ENCODE results near the gene STARD3NL.
"Not testable (repeated sequence)": the region's sequence is repeated elsewhere in the genome, so short reads cannot be mapped to it uniquely, and the experiment has no call there.

Gene STARD3NL

DNA sequence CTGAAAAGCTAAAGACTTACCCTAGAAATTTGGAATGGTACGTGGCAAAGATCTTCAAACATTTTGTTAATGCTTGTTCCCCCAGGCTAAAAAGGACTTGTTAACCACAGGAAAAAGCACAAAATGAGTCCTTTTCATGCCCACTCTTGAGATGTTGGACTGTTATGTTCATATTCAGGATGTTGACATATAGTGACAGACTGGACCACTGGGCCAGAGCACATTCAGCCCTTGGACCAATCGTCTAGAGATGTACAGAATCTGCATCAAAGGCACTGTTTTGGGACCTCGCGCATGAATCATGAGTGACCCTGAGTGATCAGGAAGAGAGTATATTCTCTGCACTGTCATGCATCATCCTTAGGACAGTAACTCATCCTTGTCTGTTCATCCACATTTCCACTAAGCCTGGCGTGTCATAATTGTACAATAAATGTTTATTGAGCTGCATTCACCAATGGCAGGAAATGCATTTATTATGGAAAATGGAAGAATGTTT, 70.1 kb downstream of the STARD3NL start:
- ChIA-PET POLR2A (no interaction called here), CTCF (no interaction called here)
- TF ChIP-seq GLI4 (tag by site-specific recombination; IDR thresholded peaks at IDR 0.05) (no peak), SCRT2 (tag by site-specific recombination; IDR thresholded peaks at IDR 0.05) (no peak), ZNF391 (tag by site-specific recombination; IDR thresholded peaks at IDR 0.05; ENCODE audit: borderline replicate concordance, low read depth) (no peak), ZNF37A (tag by site-specific recombination; IDR thresholded peaks at IDR 0.05) (no peak), ZBTB8A (tag by site-specific recombination; IDR thresholded peaks at IDR 0.05) (no peak)
- TF ChIP-seq, protein P1, sequence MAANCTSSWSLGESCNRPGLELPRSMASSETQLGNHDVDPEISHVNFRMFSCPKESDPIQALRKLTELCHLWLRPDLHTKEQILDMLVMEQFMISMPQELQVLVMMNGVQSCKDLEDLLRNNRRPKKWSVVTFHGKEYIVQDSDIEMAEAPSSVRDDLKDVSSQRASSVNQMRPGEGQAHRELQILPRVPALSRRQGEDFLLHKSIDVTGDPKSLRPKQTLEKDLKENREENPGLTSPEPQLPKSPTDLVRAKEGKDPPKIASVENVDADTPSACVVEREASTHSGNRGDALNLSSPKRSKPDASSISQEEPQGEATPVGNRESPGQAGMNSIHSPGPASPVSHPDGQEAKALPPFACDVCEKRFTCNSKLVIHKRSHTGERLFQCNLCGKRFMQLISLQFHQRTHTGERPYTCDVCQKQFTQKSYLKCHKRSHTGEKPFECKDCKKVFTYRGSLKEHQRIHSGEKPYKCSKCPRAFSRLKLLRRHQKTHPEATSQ (tag by site-specific recombination; IDR thresholded peaks at IDR 0.05), result no peak
- Histone ChIP-seq H3K4me1 (ENCODE audit: control insufficient read depth, insufficient read depth, low read length) (no peaks in the 10 kb centered on the region), H3K27ac (ENCODE audit: extremely low read depth, low read depth, low read length) (no peak overlapping the region), H3K36me3 (ENCODE audit: control insufficient read depth in 2 of 2, insufficient read depth in 1 of 2, low read length in 2 of 2) (no peaks in the 10 kb centered on the region), H3K9me3 (ENCODE audit: control insufficient read depth, insufficient read depth, low read depth, low read length) (no peaks in the 10 kb centered on the region), H3K4me3 (ENCODE audit: low read depth, low read length) (no peak overlapping the region)

DNA sequence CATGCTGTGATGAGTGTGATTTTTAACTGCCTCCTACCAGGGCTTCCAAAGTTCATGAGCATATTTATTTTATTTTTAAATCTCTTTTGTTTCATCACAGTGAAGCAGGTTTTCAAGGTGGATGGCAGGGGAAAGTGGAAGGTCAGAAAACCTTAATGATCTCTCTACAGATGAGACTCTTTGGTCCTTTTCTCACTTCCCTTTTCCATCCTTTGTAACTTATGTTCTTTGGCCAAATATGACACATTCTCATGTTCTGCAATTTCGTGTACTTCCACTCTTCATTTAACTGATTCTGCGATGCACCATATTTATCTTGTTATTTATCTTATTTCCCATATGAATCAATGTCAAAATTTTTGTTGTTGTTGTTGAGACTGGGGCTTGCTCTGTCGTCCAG, 71.8 kb downstream of the STARD3NL start:
- H3K9me3 ChIP-seq (ENCODE audit: control insufficient read depth, insufficient read depth, low read depth, low read length); H3K4me1 ChIP-seq (ENCODE audit: control insufficient read depth, insufficient read depth, low read length); CTCF ChIA-PET; H3K4me3 ChIP-seq (ENCODE audit: low read depth, low read length); H3K27ac ChIP-seq (ENCODE audit: extremely low read depth, low read depth, low read length); H3K36me3 ChIP-seq (ENCODE audit: control insufficient read depth in 2 of 2, insufficient read depth in 1 of 2, low read length in 2 of 2); POLR2A ChIA-PET: not testable (repeated sequence)

DNA sequence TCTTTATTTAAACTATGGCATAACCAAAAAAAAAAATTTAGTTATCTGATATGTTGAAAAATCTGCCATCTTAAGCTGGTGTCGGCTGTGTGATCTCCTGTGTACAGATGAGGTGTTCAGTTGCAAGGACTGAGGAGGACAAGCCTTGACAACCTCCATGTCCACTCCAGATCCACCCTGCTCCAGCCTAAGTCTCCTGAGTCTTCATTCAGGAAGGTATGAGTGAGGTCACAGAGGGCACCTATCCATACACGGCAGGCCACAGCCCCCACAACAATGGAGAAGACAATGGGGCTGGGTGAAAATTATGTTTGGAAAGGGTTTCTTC, 79.3 kb downstream of the STARD3NL start:
- H3K27ac ChIP-seq (ENCODE audit: extremely low read depth, low read depth, low read length), result no peak overlapping the region
- TF ChIP-seq EGR2 (tag by site-specific recombination; IDR thresholded peaks at IDR 0.05; ENCODE audit: low read depth) (no peak), ZNF514 (tag by site-specific recombination; IDR thresholded peaks at IDR 0.05) (no peak), ZFP3 (tag by site-specific recombination; IDR thresholded peaks at IDR 0.05; ENCODE audit: low read depth) (no peak), ZNF10 (tag by site-specific recombination; IDR thresholded peaks at IDR 0.05) (no peak), ZNF274 (IDR thresholded peaks at IDR 0.05; ENCODE audit: low read length) (no peak), ZNF274 (tag by site-specific recombination; IDR thresholded peaks at IDR 0.05; ENCODE audit: borderline replicate concordance) (no peak), ZNF664 (tag by site-specific recombination; IDR thresholded peaks at IDR 0.05) (no peak), ZNF548 (tag by site-specific recombination; IDR thresholded peaks at IDR 0.05) (no peak), ZFP41 (tag by site-specific recombination; IDR thresholded peaks at IDR 0.05; ENCODE audit: borderline replicate concordance) (no peak), ZNF629 (tag by site-specific recombination; IDR thresholded peaks at IDR 0.05) (no peak), ZNF221 (tag by site-specific recombination; IDR thresholded peaks at IDR 0.05; ENCODE audit: borderline replicate concordance) (no peak), ZNF830 (tag by site-specific recombination; IDR thresholded peaks at IDR 0.05; ENCODE audit: low read depth) (no peak), KLF1 (tag by site-specific recombination; IDR thresholded peaks at IDR 0.05) (no peak), TCF7L2 (IDR thresholded peaks at IDR 0.05; ENCODE audit: borderline replicate concordance, low read depth, low read length) (no peak), ZNF155 (tag by site-specific recombination; IDR thresholded peaks at IDR 0.05) (no peak), MZF1 (tag by site-specific recombination; IDR thresholded peaks at IDR 0.05; ENCODE audit: borderline replicate concordance) (no peak), ZNF121 (tag by site-specific recombination; IDR thresholded peaks at IDR 0.05) (no peak), ZNF211 (tag by site-specific recombination; IDR thresholded peaks at IDR 0.05; ENCODE audit: low read depth) (no peak)
- TF ChIP-seq, protein P2, sequence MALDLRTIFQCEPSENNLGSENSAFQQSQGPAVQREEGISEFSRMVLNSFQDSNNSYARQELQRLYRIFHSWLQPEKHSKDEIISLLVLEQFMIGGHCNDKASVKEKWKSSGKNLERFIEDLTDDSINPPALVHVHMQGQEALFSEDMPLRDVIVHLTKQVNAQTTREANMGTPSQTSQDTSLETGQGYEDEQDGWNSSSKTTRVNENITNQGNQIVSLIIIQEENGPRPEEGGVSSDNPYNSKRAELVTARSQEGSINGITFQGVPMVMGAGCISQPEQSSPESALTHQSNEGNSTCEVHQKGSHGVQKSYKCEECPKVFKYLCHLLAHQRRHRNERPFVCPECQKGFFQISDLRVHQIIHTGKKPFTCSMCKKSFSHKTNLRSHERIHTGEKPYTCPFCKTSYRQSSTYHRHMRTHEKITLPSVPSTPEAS (tag by site-specific recombination; IDR thresholded peaks at IDR 0.05), result no peak
- TF ChIP-seq, protein P3, sequence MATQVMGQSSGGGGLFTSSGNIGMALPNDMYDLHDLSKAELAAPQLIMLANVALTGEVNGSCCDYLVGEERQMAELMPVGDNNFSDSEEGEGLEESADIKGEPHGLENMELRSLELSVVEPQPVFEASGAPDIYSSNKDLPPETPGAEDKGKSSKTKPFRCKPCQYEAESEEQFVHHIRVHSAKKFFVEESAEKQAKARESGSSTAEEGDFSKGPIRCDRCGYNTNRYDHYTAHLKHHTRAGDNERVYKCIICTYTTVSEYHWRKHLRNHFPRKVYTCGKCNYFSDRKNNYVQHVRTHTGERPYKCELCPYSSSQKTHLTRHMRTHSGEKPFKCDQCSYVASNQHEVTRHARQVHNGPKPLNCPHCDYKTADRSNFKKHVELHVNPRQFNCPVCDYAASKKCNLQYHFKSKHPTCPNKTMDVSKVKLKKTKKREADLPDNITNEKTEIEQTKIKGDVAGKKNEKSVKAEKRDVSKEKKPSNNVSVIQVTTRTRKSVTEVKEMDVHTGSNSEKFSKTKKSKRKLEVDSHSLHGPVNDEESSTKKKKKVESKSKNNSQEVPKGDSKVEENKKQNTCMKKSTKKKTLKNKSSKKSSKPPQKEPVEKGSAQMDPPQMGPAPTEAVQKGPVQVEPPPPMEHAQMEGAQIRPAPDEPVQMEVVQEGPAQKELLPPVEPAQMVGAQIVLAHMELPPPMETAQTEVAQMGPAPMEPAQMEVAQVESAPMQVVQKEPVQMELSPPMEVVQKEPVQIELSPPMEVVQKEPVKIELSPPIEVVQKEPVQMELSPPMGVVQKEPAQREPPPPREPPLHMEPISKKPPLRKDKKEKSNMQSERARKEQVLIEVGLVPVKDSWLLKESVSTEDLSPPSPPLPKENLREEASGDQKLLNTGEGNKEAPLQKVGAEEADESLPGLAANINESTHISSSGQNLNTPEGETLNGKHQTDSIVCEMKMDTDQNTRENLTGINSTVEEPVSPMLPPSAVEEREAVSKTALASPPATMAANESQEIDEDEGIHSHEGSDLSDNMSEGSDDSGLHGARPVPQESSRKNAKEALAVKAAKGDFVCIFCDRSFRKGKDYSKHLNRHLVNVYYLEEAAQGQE (tag by site-specific recombination; IDR thresholded peaks at IDR 0.05), result no peak
- CTCF ChIA-PET, result interaction anchor here (0.5 kb wide), 1 partner anchor 74 kb away, joined by 3 read pairs; no protein-coding TSS in a partner anchor
- POLR2A ChIA-PET, result no interaction called here
- H3K4me3 ChIP-seq (ENCODE audit: low read depth, low read length), result no peak overlapping the region
- H3K9me3 ChIP-seq (ENCODE audit: control insufficient read depth, insufficient read depth, low read depth, low read length), result no peaks in the 10 kb centered on the region
- no peaks in the 10 kb centered on the region; the same call in 1 of the 2 replicates for H3K4me1 ChIP-seq (ENCODE audit: control insufficient read depth, insufficient read depth, low read length)
- no peaks in the 10 kb centered on the region for H3K36me3 ChIP-seq (ENCODE audit: control insufficient read depth in 2 of 2, insufficient read depth in 1 of 2, low read length in 2 of 2)

DNA sequence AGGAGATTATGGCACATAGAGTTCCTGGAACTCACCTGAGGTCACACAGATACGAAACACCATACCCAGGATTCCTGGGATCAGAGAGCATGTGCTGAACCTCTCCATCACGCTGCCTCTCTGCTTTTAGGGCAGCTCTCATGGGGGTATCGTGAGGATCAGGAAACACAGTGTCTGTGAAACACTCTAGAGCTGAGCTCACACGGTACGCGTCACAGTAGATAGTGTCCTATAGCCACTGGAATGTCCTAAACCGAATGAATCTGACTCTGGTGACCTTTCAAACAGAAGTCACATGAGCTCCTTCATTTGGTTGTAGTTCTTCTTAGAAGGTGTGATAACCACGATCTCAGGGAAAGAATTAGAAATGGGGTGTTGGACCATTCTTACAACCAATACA, 81.1 kb downstream of the STARD3NL start:
- CTCF ChIA-PET; H3K4me3 ChIP-seq (ENCODE audit: low read depth, low read length); H3K36me3 ChIP-seq (ENCODE audit: control insufficient read depth in 2 of 2, insufficient read depth in 1 of 2, low read length in 2 of 2); POLR2A ChIA-PET; H3K4me1 ChIP-seq (ENCODE audit: control insufficient read depth, insufficient read depth, low read length); H3K27ac ChIP-seq (ENCODE audit: extremely low read depth, low read depth, low read length); H3K9me3 ChIP-seq (ENCODE audit: control insufficient read depth, insufficient read depth, low read depth, low read length): not testable (repeated sequence)

Measured in HEK293 (cell line).